Panc1 (cell line): ENCODE results near the gene DCANP1.

Experiments
- POLR2AphosphoS5 ChIP-seq: IDR thresholded peaks from 2 replicates; pipeline ENCODE4 v1.6.1; 2012; ENCODE audit warnings: mild to moderate bottlenecking, low read depth, low read length, moderate library complexity
- SIN3A ChIP-seq: IDR thresholded peaks from 2 replicates; pipeline ENCODE4 v1.6.1; 2012; ENCODE audit warnings: low read depth, mild to moderate bottlenecking, low read length, moderate library complexity, borderline replicate concordance; ENCODE audit not compliant: insufficient read depth
- TCF7L2 ChIP-seq: IDR thresholded peaks from 2 replicates; pipeline ENCODE4 v1.6.1; 2011; ENCODE audit warnings: mild to moderate bottlenecking, low read depth, low read length, inconsistent platforms
- TF ChIP-seq, protein P1 (sequence below): fragments of 450-650 bp; IDR thresholded peaks from 2 replicates; pipeline ENCODE4 v1.5.1; 2017; ENCODE audit warnings: mild to moderate bottlenecking
- TF ChIP-seq, protein P2 (sequence below), 2 experiments: IDR thresholded peaks; 2 replicates each; pipeline ENCODE4 v1.6.1; 2011 to 2012; ENCODE audit warnings: low read depth in 2 of 2, control low read depth in 1 of 2, low read length in 1 of 2, mild to moderate bottlenecking in 1 of 2, moderate library complexity in 1 of 2; ENCODE audit not compliant: insufficient read depth in 1 of 2

DNA sequence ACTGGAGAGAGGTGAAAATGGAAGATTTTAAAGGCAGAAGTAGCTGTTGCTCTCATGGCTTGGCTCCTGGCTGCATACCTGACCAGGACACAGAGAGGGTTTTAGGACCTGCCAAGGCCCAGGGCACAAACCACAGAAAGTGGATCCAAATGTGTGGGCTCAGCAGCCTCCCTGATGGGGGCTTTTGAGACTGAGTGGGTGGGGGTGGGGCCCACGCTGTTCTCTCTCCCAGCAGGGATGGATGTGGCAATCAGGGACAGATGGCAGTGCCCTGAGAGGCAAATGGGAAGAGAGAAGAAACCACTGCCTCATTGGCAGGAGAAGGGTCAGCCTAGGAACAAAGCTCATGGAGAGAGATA is 39.9 kb upstream of the DCANP1 start:
- TF ChIP-seq, protein P1, sequence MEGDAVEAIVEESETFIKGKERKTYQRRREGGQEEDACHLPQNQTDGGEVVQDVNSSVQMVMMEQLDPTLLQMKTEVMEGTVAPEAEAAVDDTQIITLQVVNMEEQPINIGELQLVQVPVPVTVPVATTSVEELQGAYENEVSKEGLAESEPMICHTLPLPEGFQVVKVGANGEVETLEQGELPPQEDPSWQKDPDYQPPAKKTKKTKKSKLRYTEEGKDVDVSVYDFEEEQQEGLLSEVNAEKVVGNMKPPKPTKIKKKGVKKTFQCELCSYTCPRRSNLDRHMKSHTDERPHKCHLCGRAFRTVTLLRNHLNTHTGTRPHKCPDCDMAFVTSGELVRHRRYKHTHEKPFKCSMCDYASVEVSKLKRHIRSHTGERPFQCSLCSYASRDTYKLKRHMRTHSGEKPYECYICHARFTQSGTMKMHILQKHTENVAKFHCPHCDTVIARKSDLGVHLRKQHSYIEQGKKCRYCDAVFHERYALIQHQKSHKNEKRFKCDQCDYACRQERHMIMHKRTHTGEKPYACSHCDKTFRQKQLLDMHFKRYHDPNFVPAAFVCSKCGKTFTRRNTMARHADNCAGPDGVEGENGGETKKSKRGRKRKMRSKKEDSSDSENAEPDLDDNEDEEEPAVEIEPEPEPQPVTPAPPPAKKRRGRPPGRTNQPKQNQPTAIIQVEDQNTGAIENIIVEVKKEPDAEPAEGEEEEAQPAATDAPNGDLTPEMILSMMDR: no peak
- TF ChIP-seq SIN3A: no peak
- TF ChIP-seq TCF7L2: no peak
- TF ChIP-seq POLR2AphosphoS5: no peak
- TF ChIP-seq, protein P2, sequence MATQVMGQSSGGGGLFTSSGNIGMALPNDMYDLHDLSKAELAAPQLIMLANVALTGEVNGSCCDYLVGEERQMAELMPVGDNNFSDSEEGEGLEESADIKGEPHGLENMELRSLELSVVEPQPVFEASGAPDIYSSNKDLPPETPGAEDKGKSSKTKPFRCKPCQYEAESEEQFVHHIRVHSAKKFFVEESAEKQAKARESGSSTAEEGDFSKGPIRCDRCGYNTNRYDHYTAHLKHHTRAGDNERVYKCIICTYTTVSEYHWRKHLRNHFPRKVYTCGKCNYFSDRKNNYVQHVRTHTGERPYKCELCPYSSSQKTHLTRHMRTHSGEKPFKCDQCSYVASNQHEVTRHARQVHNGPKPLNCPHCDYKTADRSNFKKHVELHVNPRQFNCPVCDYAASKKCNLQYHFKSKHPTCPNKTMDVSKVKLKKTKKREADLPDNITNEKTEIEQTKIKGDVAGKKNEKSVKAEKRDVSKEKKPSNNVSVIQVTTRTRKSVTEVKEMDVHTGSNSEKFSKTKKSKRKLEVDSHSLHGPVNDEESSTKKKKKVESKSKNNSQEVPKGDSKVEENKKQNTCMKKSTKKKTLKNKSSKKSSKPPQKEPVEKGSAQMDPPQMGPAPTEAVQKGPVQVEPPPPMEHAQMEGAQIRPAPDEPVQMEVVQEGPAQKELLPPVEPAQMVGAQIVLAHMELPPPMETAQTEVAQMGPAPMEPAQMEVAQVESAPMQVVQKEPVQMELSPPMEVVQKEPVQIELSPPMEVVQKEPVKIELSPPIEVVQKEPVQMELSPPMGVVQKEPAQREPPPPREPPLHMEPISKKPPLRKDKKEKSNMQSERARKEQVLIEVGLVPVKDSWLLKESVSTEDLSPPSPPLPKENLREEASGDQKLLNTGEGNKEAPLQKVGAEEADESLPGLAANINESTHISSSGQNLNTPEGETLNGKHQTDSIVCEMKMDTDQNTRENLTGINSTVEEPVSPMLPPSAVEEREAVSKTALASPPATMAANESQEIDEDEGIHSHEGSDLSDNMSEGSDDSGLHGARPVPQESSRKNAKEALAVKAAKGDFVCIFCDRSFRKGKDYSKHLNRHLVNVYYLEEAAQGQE (IDR thresholded peaks at IDR 0.05; ENCODE audit: insufficient read depth in 1 of 2, low read depth in 2 of 2, low read length in 1 of 2): no peak
